ENCODE data around the gene CLIP3.
A peak's percentile ranks its signal among the peaks of the same experiment; 100 is the strongest.

DNA sequence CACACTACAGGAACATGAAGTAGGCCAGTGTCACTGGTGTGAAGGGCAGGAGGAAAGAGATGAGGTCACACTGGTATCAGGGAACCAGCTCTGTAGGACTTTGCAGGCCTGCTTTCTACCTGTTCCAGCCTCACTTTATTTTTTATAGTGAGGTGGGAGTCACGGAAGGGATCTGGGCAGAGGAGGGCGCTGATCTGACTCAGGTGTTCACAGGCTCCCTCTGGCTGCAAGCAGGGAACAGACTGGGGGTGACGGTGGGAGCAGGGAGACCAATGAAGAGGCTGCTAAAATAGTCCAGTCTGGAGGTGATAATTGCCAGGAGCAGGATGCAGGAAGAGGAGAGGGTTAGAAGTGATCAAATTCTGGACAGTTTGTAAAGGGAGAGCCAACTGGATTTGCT lies 18.6 kb upstream of the CLIP3 start:
- TF ChIP-seq MAZ (IDR thresholded peaks at IDR 0.05; ENCODE audit: borderline replicate concordance, low read depth, low read length) (no peak), NR3C1 (IDR thresholded peaks at IDR 0.05) (no peak), CTCF (IDR thresholded peaks at IDR 0.05) (peak; percentile 53)
- TF ChIP-seq, protein P1, sequence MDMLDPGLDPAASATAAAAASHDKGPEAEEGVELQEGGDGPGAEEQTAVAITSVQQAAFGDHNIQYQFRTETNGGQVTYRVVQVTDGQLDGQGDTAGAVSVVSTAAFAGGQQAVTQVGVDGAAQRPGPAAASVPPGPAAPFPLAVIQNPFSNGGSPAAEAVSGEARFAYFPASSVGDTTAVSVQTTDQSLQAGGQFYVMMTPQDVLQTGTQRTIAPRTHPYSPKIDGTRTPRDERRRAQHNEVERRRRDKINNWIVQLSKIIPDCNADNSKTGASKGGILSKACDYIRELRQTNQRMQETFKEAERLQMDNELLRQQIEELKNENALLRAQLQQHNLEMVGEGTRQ (IDR thresholded peaks at IDR 0.05): no peak
